Activated T-cell treated with anti-CD3 and anti-CD28 coated beads, Interleukin-2, amount 50 U/mL, for 48 hours (primary cell): ENCODE results near the gene MAP3K5.

Experiments
- DNase-seq, 2 experiments: peaks; one replicate each; pipeline ENCODE4 v3.0.0-alpha.2; 2020

Gene MAP3K5

GRCh38 chr6:136534268-136534667 lies 258.0 kb downstream of the MAP3K5 start:
- DNase-seq = no peak

- no peak for DNase-seq
Measured at GRCh38 chr6:136533487-136533886, 258.8 kb downstream of the MAP3K5 start.

GRCh38 chr6:136532030-136532429 lies 260.2 kb downstream of the MAP3K5 start:
- DNase-seq = no peak

- DNase-seq = no peak
Measured at GRCh38 chr6:136529710-136530109, 262.6 kb downstream of the MAP3K5 start.

GRCh38 chr6:136528477-136528876 lies 263.8 kb downstream of the MAP3K5 start:
- no peak for DNase-seq

- DNase-seq = no peak
Measured at GRCh38 chr6:136527831-136528230, 264.4 kb downstream of the MAP3K5 start.

GRCh38 chr6:136526937-136527336 lies 265.3 kb downstream of the MAP3K5 start:
- no peak for DNase-seq

- DNase-seq = peak; percentile 46 to 58
Measured at GRCh38 chr6:136526196-136526930, 265.9 kb downstream of the MAP3K5 start.

- no peak for DNase-seq
Measured at GRCh38 chr6:136525586-136526195, 266.6 kb downstream of the MAP3K5 start.

- DNase-seq = no peak
Measured at GRCh38 chr6:136524936-136525413, 267.3 kb downstream of the MAP3K5 start.

- DNase-seq = no peak
Measured at GRCh38 chr6:136524339-136524935, 267.8 kb downstream of the MAP3K5 start.

GRCh38 chr6:136523196-136523595 lies 269.1 kb downstream of the MAP3K5 start:
- DNase-seq = no peak

- no peak for DNase-seq
Measured at GRCh38 chr6:136522636-136523035, 269.6 kb downstream of the MAP3K5 start.

- no peak for DNase-seq
Measured at GRCh38 chr6:136521911-136522310, 270.4 kb downstream of the MAP3K5 start.

GRCh38 chr6:136521427-136521826 lies 270.9 kb downstream of the MAP3K5 start:
- DNase-seq = no peak

GRCh38 chr6:136520517-136520916 lies 271.8 kb downstream of the MAP3K5 start:
- no peak for DNase-seq

GRCh38 chr6:136517582-136517981 lies 274.7 kb downstream of the MAP3K5 start:
- no peak for DNase-seq

GRCh38 chr6:136517002-136517401 lies 275.3 kb downstream of the MAP3K5 start:
- no peak for DNase-seq

- no peak for DNase-seq
Measured at GRCh38 chr6:136514591-136514990, 277.7 kb downstream of the MAP3K5 start.

- DNase-seq = no peak
Measured at GRCh38 chr6:136511926-136512325, 280.4 kb downstream of the MAP3K5 start.

- no peak for DNase-seq
Measured at GRCh38 chr6:136511397-136511796, 280.9 kb downstream of the MAP3K5 start.

- peak in 1 of 2 experiments; percentile 37 for DNase-seq
Measured at GRCh38 chr6:136510782-136511181, 281.5 kb downstream of the MAP3K5 start.

GRCh38 chr6:136510299-136510698 lies 282.0 kb downstream of the MAP3K5 start:
- peak; percentile 46 for DNase-seq
